Kidney tubule cell (primary cell): ENCODE measurements around the gene KCNK4.

Experiments used
- DNase-seq: peaks from one replicate; pipeline ENCODE4 v3.0.0-alpha.2; 2018; ENCODE audit warnings: low spot score

KCNK4 gene

DNA sequence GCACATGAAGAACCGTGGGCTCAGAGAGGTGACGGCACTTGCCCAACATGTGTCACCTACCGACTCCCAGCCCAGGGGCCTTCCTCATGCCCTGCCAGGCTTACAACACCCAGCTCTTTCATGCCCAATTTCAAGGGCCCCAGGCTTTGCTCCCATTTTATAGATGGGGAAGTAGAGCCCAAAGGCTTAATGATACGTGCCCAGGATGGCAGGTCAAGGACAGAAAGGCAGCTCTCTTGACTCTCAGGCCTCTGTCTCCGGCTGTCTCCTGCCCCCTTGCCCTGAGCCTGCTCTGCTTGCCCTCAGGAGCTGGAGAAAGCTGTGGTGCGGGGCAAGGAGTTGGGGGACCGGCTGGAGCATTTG lies 57.9 kb downstream of the KCNK4 start:
- DNase-seq = no peak

DNA sequence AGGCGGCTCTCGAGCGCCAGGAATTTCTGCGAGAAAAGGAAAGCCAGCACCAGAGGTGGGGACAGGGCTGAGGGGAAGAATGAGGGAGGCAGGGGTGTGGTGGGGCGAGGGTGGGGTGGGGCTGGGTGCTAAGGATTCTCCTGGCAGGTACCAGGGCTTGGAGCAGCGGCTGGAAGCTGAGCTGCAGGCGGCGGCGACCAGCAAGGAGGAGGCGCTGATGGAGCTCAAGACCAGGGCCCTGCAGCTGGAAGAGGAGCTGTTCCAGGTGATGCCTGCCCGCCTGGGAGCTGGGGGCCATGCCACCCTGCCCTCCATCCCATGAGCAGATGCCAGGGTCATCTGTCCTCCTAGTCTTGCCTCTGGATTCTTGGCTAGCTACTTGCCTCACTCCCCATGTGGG lies 58.3 kb downstream of the KCNK4 start:
- DNase-seq = no peak
